Kidney epithelial cell (primary cell): ENCODE measurements around the gene BOD1L1. TPM values are rescaled to one million over a fixed set of nuclear protein-coding genes. Genes with fewer than 3 reads are reported as not detected.
A peak's percentile ranks its signal among the peaks of the same experiment; 100 is the strongest.

Source experiments
- DNase-seq: peaks from one replicate; pipeline ENCODE4 v3.0.0-alpha.2; 2010; ENCODE audit warnings: low read depth
- H3K27me3 ChIP-seq: 2 replicates; pipeline ENCODE4 v1.6.0; 2011; ENCODE audit warnings: low read length; ENCODE audit not compliant: control insufficient read depth, insufficient read depth
- H3K36me3 ChIP-seq: 2 replicates; pipeline ENCODE4 v1.5.1; 2011; ENCODE audit warnings: low read length; ENCODE audit not compliant: control insufficient read depth, insufficient read depth
- H3K4me3 ChIP-seq: 2 replicates; pipeline ENCODE4 v1.5.1; 2011; ENCODE audit warnings: low read depth, mild to moderate bottlenecking, control low read depth, low read length
- total RNA-seq: library from RNA; depleted of rRNA; stranded (reverse); fragments of >200 nt; gene quantifications from 2 replicates; pipeline ENCODE4 v1.2.3, GENCODE V29; 2015
- TF ChIP-seq, protein P1 (sequence below): IDR thresholded peaks from 2 replicates; pipeline ENCODE4 v1.5.1; 2011; ENCODE audit warnings: mild to moderate bottlenecking, moderate library complexity, low read length, control low read depth, inconsistent platforms; ENCODE audit not compliant: insufficient read depth, poor library complexity, severe bottlenecking

Gene BOD1L1
- total RNA-seq, 1 donor from 2014 or later: 35.2 TPM

GRCh38 chr4:13645075-13645474, 17.6 kb upstream of the BOD1L1 start:
- H3K27me3 ChIP-seq: no peaks in the 10 kb centered on the region
- H3K4me3 ChIP-seq: no peak overlapping the region
- no peak for DNase-seq
- H3K36me3 ChIP-seq: no peaks in the 10 kb centered on the region
- TF ChIP-seq, protein P1, sequence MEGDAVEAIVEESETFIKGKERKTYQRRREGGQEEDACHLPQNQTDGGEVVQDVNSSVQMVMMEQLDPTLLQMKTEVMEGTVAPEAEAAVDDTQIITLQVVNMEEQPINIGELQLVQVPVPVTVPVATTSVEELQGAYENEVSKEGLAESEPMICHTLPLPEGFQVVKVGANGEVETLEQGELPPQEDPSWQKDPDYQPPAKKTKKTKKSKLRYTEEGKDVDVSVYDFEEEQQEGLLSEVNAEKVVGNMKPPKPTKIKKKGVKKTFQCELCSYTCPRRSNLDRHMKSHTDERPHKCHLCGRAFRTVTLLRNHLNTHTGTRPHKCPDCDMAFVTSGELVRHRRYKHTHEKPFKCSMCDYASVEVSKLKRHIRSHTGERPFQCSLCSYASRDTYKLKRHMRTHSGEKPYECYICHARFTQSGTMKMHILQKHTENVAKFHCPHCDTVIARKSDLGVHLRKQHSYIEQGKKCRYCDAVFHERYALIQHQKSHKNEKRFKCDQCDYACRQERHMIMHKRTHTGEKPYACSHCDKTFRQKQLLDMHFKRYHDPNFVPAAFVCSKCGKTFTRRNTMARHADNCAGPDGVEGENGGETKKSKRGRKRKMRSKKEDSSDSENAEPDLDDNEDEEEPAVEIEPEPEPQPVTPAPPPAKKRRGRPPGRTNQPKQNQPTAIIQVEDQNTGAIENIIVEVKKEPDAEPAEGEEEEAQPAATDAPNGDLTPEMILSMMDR: peak; percentile 3

GRCh38 chr4:13642170-13642950, 14.8 kb upstream of the BOD1L1 start:
- no peak overlapping the region for H3K4me3 ChIP-seq
- DNase-seq: no peak
- TF ChIP-seq, protein P1: no peak
- no peaks in the 10 kb centered on the region for H3K27me3 ChIP-seq
- H3K36me3 ChIP-seq: no peaks in the 10 kb centered on the region

GRCh38 chr4:13641084-13641483, 13.6 kb upstream of the BOD1L1 start:
- no peak overlapping the region for H3K4me3 ChIP-seq
- TF ChIP-seq, protein P1: no peak
- no peaks in the 10 kb centered on the region for H3K27me3 ChIP-seq
- no peaks in the 10 kb centered on the region for H3K36me3 ChIP-seq
- DNase-seq: no peak

DNA sequence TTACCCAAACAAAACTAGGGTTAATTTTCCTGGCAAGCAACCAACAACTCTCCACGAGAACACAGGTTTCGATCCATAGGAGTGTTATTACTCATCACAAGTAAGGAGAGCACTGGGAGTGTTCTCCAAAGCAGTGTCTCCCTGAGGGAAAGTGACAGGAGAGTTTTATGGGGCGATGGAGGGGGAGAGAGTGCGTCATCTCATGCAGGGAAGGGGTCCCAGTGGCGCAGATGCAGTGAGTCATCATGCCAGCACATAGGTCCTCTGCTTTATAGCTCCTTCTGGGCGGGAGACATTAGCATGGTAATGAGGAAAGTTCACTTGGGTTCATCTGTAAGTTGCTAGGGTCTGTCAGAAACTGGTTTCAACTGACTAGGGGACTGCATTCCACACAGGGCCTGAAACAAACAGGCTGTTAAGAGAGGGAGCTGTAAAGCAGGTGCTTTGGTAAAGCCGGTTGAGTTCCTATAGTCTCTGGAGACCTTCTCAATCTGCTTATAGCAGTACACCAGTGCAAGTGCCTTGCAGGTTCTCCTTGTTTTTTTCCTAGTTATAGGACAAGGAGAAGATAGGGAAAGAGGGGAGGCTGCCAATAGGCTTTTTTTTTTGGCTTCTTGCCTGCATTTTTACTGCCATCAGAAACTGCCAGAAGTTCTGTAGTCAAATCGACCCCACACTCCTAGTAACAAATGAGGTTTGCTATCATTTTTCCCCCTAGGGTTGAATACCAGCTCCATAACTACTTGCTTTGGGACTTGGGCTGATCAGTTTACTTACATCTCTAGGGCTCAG, 12.8 kb upstream of the BOD1L1 start:
- peak; percentile 70 for DNase-seq
- H3K4me3 ChIP-seq: no peak overlapping the region
- no peaks in the 10 kb centered on the region for H3K27me3 ChIP-seq
- no peaks in the 10 kb centered on the region for H3K36me3 ChIP-seq
- TF ChIP-seq, protein P1: no peak

DNA sequence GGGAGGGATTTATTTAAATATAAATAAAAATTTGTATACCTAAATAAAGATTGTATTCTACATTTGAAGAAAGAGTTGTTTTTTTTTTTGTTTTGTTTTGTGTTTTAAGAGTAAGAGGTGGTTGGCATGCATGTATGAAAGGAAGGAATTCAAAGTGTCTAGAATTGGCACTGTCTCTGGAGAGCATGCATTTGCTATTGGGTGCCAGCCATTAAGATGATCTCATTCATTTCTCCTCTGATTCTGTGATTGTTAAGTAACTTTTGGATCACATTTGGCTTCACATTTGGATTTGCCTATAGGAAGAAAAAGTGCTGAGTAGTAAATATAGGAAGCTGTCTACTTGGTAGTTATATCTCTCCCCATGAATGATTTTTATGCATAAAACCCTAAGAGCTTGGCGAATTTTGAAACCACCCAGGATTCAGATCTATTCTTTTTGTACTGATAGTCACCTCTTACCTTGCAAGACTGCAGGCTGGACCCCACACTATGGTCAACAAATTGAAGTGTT, 7.8 kb upstream of the BOD1L1 start:
- Histone ChIP-seq H3K27me3 (no peaks in the 10 kb centered on the region), H3K4me3 (no peak overlapping the region), H3K36me3 (no peaks in the 10 kb centered on the region)
- TF ChIP-seq, protein P1: no peak
- no peak for DNase-seq
